ENCODE measurements around the gene CACNA1C.

DNA sequence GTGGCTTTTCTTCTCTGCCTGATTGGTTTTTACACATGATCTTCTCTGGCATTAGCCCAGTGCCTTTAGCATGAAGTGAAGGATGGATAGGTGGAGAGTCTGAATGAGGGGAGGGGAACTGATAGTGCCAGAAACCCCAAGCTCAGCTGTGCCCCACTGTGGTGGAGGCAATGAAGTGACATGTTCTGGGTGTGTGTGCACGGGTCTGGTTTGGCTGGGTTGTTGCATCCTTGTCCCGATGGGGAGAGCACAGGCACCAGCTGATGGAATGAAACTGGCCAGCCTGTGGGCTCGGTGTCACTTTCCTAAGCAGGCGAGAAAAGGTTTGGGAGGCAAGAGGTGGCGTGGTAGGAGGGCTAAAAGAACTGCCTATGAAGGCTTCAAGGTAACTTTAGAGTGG is 65.3 kb downstream of the CACNA1C start:
- TF ChIP-seq SPI1 (IDR thresholded peaks at IDR 0.05; ENCODE audit: low read depth, low read length) (no peak), POLR2AphosphoS5 (IDR thresholded peaks at IDR 0.05; ENCODE audit: low read depth, low read length) (no peak)

All from GM12891 (cell line).